Superior temporal gyrus (tissue), 1 donor: Measurements from ENCODE around the gene TOM1L2.
"Not testable (repeated sequence)": the region's sequence is repeated elsewhere in the genome, so short reads cannot be mapped to it uniquely, and the experiment has no call there.

Experiments used
- DNase-seq: peaks from one replicate; pipeline ENCODE4 v3.0.0-alpha.2; 2016; ENCODE audit errors: extremely low spot score

TOM1L2 gene

DNA sequence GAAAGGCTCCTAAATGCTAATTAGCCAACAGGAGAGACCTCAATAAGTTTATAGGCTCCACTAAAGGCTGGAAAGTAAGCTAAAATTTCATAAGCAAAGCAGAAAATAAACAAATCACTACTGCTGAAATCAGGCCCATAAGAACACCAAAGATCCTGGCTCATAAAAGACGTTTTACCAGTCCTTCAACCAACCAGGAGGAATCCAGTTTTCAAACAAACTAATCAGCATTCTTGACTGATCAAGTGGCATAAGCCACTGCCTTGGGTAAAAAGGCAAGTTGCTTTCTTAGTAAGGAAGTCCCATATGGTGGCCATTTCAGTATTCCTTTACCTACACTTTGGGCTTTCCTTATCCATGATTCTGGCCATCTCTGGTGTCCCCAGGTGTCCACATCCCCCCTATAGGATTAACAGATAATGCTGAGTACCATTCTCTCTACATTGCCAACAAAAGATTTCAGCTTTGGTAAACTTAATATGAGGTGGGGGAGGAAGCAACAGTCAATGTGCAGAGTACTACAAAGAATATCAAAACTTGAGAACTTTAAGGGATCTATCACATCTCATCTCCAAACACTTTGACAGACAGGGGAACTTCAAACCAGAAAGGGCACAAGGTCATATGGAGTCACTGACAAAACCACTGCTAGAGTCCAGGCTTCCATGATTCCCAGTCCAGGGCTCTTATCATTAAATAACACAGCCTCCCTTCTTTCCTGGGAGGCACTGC lies 1.3 kb downstream of the TOM1L2 start:
- DNase-seq: no peak

DNA sequence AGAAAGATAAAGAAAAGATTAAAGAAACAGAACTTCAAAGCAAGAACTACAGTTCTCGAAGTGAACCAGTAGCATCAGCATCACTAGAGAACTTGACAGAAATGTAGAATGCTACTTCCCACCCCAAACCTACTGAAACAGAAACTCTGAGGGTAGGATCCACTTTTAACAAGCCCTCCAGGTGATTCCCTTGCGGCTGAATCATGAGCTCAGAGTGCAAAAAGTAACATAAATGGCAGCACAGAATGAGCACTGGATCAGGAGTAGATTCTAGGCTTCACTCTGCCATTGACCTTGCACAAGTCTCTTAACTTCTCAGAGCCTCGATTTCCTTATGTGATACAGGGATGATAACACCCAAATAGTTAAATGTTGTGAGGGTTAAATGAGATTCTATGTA lies 5.8 kb downstream of the TOM1L2 start:
- no peak for DNase-seq

DNA sequence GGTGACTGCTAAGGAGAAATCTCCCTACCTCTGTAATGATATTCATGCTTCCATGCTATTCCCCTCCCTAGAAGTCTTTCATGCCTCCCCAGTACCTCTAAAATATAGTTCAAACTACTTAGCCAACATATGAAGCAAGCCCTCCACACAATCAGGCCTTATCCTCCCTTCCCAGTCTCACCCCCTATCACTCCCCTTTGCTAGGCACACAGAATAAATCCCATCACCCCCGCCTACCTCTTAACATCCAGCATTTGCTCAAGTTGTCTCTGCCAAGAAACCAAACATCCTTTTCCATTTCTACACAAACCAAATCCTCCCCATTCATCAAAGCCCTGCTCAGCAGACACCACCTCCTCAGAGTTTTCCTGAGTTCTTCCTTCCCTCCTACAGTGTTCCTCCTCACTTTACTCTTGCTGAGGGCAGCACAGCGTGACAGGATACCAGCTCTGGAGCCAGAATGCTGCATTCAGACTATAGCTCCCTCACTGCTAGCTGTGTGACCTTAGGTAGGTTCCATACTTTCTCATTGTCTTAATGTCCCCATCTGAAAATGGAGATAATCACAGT lies 7.0 kb downstream of the TOM1L2 start:
- DNase-seq: no peak

DNA sequence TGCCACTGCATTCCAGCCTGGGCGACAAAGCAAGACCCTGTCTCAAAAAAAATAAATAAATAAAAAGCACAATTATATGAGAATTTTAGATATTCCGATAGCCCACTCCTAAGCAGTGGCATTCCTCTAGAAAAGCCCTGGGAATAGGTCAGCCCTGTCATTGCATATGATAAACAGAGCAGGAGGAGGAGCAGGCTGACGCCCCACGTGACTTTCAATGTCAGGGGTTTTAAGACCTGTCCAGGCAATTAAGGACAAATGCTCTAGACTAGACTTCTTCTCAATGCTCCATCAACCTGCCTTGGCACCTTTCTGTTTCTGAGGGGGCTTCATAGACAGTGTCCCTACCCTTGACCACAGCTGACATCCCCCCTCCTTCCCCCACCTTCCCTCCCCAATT lies 7.5 kb downstream of the TOM1L2 start:
- no peak for DNase-seq

DNA sequence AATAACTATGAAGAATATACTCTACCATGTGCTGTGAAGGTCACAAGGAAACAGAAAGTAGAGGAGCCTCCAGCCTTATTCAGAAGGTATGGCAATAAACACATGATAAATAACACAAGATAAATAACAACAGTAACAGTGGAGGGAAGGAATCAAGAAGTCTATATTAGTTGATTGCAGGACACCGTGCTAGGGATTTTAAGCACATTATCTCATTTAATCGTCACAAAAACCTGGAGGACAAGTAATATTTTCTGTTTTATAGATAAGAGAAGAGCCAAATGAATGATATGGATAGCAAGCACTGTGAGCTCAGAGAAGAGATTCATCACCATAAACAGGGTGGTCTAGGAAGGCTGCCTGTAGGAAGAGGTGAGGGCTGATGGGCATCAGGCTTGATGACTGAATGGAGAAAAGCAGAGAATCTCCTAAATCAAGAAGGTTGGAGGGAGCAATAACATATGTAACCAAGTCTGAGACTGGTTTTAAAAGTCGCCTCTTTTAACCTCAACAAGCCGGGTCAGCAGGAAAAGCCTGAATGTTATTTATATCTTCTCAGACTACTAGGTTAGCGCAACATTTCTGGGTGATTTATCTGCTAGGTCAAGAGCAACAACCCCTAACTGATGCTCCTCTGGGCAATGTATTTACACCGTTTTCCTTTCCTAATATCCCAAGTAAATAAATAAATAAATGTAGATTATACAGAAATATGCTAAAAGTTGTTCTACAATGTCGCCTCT lies 8.3 kb downstream of the TOM1L2 start:
- DNase-seq: no peak

DNA sequence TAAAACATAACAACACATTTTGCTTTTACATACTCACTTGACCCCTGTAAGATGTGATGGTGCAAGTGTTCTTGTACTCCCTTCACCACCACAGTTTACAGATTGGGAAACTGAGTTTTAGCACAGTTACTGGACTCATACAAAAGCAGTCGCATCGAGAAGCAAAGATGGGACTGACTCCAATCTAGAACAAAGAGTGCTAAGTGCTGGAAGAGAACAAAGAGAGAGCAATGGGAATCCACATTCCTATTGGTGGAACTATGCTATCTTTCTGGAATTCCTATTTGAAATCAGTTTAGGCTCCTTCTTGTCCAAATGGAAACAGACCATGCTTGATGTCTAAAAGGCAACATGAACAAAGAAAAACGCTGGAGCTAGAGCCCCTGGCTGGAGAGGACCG lies 9.1 kb downstream of the TOM1L2 start:
- peak; percentile 83 for DNase-seq

DNA sequence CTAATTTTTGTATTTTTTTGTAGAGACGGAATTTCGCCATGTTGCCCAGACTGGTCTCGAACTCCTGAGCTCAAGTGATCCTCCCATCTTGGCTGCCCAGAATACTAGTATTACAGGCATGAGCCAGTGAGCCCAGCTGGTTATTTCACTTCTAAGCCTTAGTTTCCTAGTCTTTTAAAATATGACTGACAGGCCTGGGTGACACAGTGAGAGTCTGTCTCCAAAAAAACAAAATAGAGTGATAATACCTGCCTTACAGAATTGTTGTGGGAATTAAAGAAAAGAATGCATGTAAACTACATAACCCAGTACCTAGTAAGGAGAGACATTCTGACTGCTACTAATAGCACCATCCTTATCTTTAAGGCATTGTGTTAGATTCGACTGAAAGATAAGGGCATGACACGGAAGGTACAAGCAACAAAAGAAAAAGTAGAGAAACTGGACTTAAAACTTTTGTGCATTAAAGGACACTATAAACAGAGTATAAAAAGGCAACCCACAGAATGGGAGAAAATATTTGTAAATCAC lies 11.6 kb downstream of the TOM1L2 start:
- no peak for DNase-seq

DNA sequence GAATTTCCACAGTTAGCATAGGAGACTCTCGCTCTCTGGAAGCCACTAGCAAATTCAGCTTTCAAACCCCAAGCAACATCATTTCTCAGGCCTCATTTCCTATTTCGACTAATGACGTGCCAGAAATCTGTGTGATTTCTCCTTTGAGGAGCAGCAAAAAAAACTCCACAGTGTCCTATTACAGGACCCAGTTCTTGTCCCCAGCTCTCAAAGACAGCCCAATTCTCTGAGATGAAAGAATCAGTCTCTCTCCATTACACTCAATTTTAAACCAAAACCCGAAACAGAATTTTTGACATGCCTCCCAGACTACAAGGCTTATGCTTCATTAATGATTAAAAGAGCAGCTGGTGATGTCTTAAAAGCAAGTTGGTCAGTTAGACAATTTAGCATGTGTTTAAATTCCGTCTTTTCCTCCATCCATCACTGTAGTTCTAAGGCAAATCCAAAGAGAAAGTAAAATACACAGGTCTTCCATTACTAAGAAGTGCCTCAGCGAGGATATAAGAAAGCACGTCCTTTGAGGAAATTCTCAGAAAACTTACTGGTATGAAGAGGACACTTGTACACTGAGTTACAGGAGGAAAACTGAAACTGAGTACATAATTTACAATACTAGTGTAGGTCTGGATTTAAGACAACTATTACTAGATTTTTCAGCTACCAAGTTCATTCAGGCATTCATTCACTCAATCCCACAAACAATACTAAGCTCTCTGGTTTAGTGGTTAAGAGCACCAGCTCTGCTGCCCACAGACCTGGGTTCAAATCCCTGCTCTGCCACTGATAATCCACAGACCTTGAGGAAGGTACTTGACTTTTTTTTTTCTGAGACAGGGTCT lies 12.5 kb downstream of the TOM1L2 start:
- DNase-seq: peak; percentile 41

DNA sequence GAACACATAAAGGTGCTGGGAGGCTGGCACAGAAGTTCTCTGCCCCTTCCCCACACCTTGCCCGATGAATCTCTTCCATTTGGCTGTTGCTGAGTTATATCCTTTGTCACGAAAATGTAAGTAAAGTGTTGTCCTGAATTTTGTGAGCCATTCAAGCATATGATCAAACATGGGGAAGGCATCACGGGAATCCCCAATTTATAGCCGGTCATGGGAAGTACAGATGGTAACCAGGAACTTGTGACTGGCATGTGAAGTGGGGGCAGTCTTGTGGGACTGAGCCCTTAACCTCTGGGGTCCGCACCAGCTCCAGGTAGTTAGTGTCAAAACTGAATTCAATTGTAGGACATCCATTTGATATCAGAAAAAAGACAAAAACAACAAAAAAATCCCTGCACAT lies 13.2 kb downstream of the TOM1L2 start:
- DNase-seq: no peak

DNA sequence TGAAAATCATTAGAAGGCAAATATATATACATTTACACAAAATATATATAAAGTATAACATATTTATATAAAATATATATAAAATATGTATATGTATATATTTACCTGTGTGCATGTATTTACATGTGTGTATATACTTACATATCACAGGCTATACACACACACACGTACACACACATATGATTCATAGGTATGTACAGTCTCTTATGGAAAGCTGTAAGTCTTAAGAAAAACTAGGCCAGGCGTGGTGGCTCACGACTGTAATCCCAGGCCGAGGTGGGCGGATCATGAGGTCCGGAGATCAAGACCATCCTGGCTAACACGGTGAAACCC lies 14.7 kb downstream of the TOM1L2 start:
- DNase-seq: no peak

DNA sequence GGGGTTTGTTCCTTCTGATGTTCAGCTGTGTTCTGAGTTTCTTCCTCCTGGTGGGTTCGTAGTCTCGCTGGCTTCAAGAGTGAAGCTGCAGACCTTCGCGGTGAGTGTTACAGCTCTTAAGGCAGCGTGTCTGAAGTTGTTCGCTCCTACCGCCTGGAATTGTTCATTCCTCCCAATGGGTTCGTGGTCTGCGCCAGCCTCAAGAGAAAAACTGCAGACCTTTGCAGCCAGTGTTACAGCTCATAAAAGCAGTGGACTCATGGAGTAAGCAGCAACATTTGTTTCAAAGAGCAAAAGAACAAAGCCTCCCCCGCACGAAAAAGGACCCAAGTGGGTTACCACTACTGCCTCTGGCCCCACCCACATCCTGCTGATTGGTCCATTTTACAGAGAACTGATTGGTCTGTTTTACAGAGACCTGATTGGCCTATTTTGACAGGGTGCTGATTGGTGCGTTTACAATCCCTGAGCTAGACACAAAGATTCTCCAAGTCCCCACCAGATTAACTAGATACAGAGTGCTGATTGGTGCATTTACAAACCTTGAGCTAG lies 16.3 kb downstream of the TOM1L2 start:
- DNase-seq: not testable (repeated sequence)

DNA sequence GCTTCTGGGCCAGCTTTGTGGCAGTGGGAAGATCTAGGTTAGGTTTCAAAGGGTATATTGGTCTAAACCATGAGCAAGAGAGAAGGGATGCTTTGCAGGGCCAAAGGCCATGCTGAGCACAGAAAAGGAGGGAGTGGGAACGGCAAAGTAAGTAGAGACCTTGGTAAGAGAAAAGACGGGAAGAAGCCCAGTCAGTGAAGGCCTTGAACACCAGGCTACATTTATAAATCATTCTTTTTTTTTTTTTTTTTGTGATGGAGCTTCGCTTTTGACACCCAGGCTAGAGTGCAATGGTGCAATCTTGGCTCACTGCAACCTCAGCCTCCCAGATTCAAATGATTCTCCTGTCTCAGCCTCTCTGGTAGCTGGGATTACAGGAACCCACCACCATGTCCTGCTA lies 18.1 kb downstream of the TOM1L2 start:
- DNase-seq: no peak

DNA sequence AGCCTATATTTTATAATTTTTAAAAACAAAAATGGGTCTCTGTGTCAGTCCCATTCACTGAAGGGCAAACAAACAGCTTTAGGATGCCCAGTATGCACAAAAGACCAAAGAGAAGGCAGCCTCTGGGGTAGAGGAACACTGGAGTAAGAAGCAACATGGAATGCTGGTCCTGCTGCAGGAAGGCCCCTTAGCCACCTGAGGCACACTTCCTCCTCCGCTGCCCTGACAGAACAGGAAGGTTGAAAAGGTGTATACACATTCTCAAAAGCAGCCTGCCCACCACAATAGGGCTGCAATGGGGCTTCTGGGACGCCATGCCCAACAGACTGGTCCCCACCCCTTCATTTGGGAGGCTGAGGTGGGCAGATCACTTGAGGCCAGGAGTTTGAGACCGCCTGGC lies 19.5 kb downstream of the TOM1L2 start:
- DNase-seq: no peak

DNA sequence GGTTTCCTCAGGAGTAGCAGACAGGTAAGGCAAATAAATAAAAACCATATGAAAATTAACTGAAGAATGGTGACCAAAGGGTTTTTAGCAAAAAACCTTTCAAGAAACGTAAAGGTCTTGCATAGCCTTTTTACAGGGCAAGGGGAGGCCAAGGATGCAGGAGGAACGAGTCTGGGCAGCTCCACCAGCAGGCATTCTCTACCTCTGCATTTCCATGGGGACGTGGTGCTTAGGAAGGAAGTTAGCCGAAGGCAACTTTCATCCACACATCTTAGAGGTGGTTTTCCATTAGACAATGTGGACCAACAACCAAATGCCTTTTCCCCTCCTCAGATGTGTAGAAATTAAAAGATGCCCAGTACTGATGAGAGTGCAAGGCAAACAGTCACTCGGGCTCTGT lies 20.7 kb downstream of the TOM1L2 start:
- DNase-seq: peak; percentile 5

DNA sequence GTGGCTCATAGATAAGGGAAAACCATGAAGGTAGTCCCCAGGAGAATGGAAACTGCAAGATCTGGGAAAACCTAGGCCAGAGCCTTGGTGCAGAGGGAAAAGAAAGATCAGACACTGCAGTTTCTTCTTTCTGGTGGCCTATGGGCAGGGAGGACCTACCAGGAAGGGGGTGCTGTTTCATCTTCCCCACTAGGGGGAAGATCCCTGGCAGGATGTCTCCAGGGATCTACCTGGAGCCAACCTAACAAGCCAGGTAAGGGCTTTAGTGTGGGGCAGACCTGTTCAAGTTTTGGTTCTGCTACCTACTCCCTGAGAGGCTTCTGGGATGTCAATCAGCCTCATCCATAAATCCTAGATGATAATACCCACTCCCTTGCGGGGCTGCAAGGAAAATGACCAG lies 21.4 kb downstream of the TOM1L2 start:
- DNase-seq: no peak

DNA sequence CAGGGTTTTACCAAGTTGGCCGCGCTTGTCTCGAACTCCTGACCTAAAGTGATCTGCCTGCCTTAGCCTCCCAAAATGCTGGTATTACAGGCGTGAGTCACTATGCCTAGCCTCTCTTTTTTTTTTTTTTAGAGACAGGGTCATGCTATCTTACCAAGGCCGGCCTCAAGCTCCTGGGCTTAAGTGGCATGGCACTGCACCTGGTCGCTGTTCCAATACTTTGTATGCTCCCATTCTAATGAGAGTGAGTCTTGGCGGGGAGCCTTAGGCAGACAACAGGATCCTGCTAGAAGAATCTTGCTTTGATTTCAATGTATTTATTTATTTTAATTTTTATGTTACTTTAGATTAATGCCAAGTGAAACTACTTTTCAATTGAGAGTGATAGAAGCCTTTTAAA lies 21.9 kb downstream of the TOM1L2 start:
- no peak for DNase-seq

DNA sequence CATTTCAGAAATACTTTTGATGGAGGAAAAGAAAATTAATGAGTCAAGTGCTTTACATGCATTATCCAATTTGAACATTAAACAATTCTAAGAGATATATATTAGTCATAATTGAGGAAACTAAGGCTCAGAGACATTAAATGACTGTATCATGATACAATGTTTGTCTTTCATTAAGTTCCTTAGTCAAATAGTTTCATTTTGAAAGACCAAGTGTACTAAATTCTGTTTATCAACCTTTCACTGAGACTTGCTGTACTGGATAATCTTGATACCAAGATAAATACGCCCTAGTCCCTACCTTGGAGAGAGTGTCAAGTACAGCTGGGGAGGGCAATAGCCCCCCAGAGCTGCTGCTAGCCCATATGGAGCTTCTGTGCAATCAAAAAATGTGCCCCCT lies 24.2 kb downstream of the TOM1L2 start:
- DNase-seq: no peak

DNA sequence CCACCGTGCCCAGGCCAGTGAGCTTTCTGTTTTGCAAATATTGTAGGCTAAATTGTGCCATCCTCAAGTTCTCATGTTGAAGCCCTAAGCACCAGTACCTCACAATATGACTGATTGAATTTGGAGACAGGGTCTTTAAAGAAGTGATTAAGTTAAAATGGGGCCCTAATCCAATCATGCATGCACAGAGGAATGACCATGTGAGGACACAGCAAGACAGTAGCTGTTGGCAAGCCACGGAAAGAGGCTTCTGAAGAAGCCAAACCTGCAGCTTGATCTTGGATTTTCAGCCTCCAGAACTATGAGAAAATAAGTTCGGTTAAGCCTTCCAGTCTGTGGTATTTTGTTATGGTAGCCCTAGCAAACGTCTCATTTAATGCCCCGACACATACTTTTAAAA lies 24.9 kb downstream of the TOM1L2 start:
- DNase-seq: no peak

DNA sequence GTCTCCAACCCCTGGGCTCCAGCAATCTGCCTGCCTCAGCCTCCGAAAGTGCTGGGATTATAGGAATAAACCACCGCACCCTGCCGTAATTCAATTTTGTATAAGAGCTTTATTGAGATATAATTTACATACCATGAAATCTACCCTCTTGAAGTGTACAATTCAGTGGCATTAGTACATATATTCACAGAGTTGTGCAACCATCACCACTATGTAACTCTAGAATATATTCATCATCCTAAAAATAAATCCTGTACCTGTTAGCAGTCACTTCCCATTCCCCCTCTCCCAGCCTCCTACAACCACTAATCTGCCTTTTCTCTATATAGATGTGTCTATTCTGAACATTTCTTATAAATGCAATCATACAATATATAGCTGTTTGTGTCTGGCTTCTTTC lies 26.1 kb downstream of the TOM1L2 start:
- no peak for DNase-seq

DNA sequence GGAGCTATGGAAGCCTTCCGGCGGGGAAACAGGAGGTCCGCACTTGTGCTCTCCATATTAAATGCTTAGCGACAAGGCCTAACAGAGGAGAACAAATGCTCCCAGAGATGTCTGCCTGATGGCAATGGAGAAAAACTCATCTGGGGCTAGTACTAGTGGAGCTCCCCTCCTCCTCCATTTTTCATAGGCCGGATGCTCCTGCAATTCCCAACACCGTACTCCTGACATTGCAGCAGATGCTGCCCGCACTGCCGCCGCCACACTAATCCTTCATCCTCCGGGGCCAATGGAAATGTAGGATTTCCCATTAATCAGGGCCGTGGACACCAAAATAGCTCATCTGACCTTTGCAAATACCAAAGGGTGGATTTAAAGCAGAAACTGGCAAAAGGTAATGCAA lies 27.5 kb downstream of the TOM1L2 start:
- DNase-seq: no peak

DNA sequence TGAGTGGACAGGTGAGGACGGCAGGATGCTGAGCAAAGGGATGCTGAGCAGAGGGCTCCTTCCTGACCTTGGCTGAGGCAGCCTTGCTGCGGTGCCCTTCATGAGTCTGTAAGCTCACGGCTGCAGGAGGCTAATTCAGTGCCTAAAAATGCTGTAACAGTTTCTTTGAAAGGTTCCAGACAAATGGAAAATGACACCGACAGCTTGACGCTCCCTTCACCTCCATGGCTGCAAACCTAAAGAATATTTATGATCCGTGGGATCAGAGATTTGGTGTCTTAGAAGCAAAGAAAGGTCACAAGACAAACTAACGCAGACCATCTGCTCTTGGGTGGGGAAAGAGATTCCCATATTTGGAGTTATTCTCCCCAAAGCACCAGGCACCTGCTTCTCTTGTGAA lies 28.0 kb downstream of the TOM1L2 start:
- DNase-seq: no peak
